WTC11 (cell line): ENCODE measurements around the gene LRRC47. TPM values are rescaled to one million over a fixed set of nuclear protein-coding genes. Genes with fewer than 3 reads are reported as not detected.
"Not testable (repeated sequence)": the region's sequence is repeated elsewhere in the genome, so short reads cannot be mapped to it uniquely, and the experiment has no call there.

Experiments used
- ATAC-seq: fragments of 200-7000 bp; cut with Tn5 transposase; 2 replicates; pipeline ENCODE4 v1.10.0; 2021; ENCODE audit warnings: mild to moderate bottlenecking, moderate library complexity
- CTCF ChIA-PET: fragments of 300-600 bp; sonication (Branson Sonifier 250); formaldehyde crosslinking; loops from one replicate; lab custom pipeline; 2021; ENCODE audit warnings: antibody characterized with exemption; lab: Charles Lee
- POLR2A ChIA-PET: fragments of 350-600 bp; sonication (Branson Sonifier 250); formaldehyde crosslinking; loops from one replicate; lab custom pipeline; 2021; ENCODE audit warnings: antibody characterized with exemption; lab: Charles Lee
- DNase-seq: peaks from one replicate; pipeline ENCODE4 v3.0.0; 2021; ENCODE audit warnings: low spot score
- H3K27ac Mint-ChIP-seq: 2 replicates; pipeline ENCODE4 v1.8.0; 2021; ENCODE audit warnings: mixed read lengths
- H3K27me3 Mint-ChIP-seq: 2 replicates; pipeline ENCODE4 v1.8.0; 2021; ENCODE audit warnings: low read depth, mild to moderate bottlenecking, moderate library complexity, mixed read lengths
- H3K36me3 Mint-ChIP-seq: 2 replicates; pipeline ENCODE4 v1.8.0; 2021; ENCODE audit warnings: mixed read lengths
- H3K4me1 Mint-ChIP-seq: 2 replicates; pipeline ENCODE4 v1.8.0; 2022; ENCODE audit warnings: mixed read lengths
- H3K4me3 Mint-ChIP-seq: 2 replicates; pipeline ENCODE4 v1.8.0; 2021; ENCODE audit warnings: mild to moderate bottlenecking, moderate library complexity, mixed read lengths
- H3K9me3 Mint-ChIP-seq: 2 replicates; pipeline ENCODE4 v1.8.0; 2021; ENCODE audit warnings: mixed read lengths
- AR ChIP-seq: fragments of 250-450 bp; sonication (Bioruptor Pico); IDR thresholded peaks from 2 replicates; pipeline ENCODE4 v1.9.0; 2021; ENCODE audit warnings: mild to moderate bottlenecking
- ATF1 ChIP-seq: sonication (generic); formaldehyde crosslinking; IDR thresholded peaks from 2 replicates; pipeline ENCODE4 v1.8.1; 2023; ENCODE audit warnings: mild to moderate bottlenecking, moderate library complexity, missing genetic modification reagents
- CBFB ChIP-seq: sonication (generic); formaldehyde crosslinking; IDR thresholded peaks from 2 replicates; pipeline ENCODE4 v1.8.1; 2022; ENCODE audit warnings: mild to moderate bottlenecking, low read depth, missing genetic modification reagents
- CTCF ChIP-seq: fragments of 200-600 bp; IDR thresholded peaks from 2 replicates; pipeline ENCODE4 v1.8.0; 2022; ENCODE audit warnings: antibody characterized with exemption
- ETV6 ChIP-seq: sonication (generic); formaldehyde crosslinking; IDR thresholded peaks from 2 replicates; pipeline ENCODE4 v1.8.1; 2022; ENCODE audit warnings: mild to moderate bottlenecking, missing genetic modification reagents
- MAX ChIP-seq: sonication (generic); formaldehyde crosslinking; IDR thresholded peaks from 2 replicates; pipeline ENCODE4 v1.8.0; 2022; ENCODE audit warnings: mild to moderate bottlenecking, missing genetic modification reagents
- SOX15 ChIP-seq: fragments of 250-450 bp; sonication (Bioruptor Pico); IDR thresholded peaks from 2 replicates; pipeline ENCODE4 v1.9.0; 2021; ENCODE audit warnings: mild to moderate bottlenecking
- USF1 ChIP-seq: sonication (generic); formaldehyde crosslinking; IDR thresholded peaks from 2 replicates; pipeline ENCODE4 v1.8.0; 2022; ENCODE audit warnings: mild to moderate bottlenecking, missing genetic modification reagents
- USF2 ChIP-seq: sonication (generic); formaldehyde crosslinking; IDR thresholded peaks from 2 replicates; pipeline ENCODE4 v1.8.1; 2023; ENCODE audit warnings: mild to moderate bottlenecking, missing genetic modification reagents, moderate library complexity
- ZBTB21 ChIP-seq: sonication (generic); formaldehyde crosslinking; IDR thresholded peaks from 2 replicates; pipeline ENCODE4 v1.8.1; 2023; ENCODE audit warnings: mild to moderate bottlenecking, missing genetic modification reagents, borderline replicate concordance
- ZMAT4 ChIP-seq: fragments of 250-450 bp; sonication (Bioruptor Pico); IDR thresholded peaks from 2 replicates; pipeline ENCODE4 v1.9.0; 2021; ENCODE audit warnings: mild to moderate bottlenecking
- total RNA-seq: library from RNA; stranded (reverse); gene quantifications from 3 replicates; pipeline ENCODE4 v1.2.3, GENCODE V29; 2021
- TF ChIP-seq, protein P1 (sequence below): sonication (generic); formaldehyde crosslinking; IDR thresholded peaks from 2 replicates; pipeline ENCODE4 v1.8.1; 2022; ENCODE audit warnings: missing genetic modification reagents, borderline replicate concordance

The LRRC47 gene
- total RNA-seq, 1 experiment from 2014 or later = 92.4 TPM

- Mint-ChIP-seq H3K36me3 (peaks cover 13% of the 10 kb centered on the region; the same call in 1 of the 2 replicates), H3K27me3 (peaks cover 28% of the 10 kb centered on the region), H3K9me3 (peaks cover 44% of the 10 kb centered on the region)
- H3K4me1 Mint-ChIP-seq, POLR2A ChIA-PET, H3K27ac Mint-ChIP-seq, ATAC-seq, H3K4me3 Mint-ChIP-seq, DNase-seq: not testable (repeated sequence)
- CTCF ChIA-PET = interaction anchor here (0.9 to 1.2 kb wide), 4 partner anchors 11 to 186 kb away, joined by 3 to 5 read pairs (median 3); no protein-coding TSS in a partner anchor
These were observed 8.3 kb upstream of the LRRC47 start for GRCh38 chr1:3804627-3804944.

DNA sequence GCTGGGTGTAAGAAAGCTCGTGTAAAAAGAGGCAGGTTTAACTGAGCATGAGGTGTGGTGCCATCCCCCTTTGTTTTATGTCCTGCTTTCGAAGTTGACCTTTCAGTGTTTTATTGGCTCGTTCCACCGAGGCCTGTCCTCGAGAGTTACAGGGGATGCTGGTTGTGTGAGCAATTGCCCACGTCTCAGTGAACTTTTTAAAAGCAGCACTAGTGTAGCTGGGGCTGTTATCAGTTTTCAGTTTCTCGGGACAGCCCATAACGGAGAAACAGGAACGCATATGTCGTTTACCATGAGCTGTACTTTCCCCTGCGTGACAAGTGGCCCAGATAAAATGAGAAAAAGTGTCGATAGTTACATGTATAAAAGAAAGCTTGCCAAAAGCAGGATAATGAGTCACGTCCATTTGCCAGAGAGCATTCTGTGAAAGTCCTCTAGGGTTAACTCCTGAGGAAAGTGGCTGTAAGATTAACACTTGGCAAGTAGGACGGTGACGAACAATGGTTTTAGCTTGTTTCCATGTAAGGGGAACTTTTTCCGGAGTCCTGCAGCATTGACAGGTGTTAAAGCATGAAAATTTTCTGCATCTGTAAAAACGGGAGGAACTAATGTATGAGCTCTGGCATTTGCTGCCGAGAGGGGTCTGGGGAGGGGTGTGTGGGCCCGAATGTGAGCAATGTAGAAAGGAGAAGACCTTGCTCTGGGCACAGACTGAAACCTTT, 7.8 kb upstream of the LRRC47 start:
- POLR2A ChIA-PET = no interaction called here
- CTCF ChIA-PET = interaction anchor here (0.9 to 1.2 kb wide), 4 partner anchors 11 to 185 kb away, joined by 3 to 5 read pairs (median 3); no protein-coding TSS in a partner anchor
- no peak for DNase-seq

DNA sequence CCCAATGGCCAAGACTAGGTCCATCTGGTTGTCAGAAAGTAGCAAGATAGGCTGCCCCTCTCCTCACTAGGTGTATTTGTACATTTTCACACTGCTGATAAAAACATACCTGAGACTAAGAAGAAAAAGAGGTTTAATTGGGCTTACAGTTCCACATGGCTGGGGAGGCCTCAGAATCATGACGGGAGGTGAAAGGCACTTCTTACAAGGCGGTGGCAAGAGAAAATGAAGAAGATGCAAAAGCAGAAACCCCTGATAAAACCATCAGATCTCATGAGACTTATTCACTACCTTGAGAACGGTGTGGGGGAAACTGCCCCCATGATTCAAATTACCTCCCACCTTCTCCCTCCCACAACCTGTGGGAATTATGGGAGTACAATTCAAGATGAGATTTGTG, 4.5 kb upstream of the LRRC47 start:
- DNase-seq, H3K27ac Mint-ChIP-seq, POLR2A ChIA-PET, H3K4me3 Mint-ChIP-seq, H3K36me3 Mint-ChIP-seq, ATAC-seq, H3K4me1 Mint-ChIP-seq: not testable (repeated sequence)
- H3K9me3 Mint-ChIP-seq = peaks cover 27% of the 10 kb centered on the region
- CTCF ChIA-PET = interaction anchor here (1.9 kb wide), 1 partner anchor 10 kb away, joined by 9 read pairs; no protein-coding TSS in a partner anchor
- peaks cover 25% of the 10 kb centered on the region for H3K27me3 Mint-ChIP-seq

More for the DNA sequence above, 7.8 kb upstream of the LRRC47 start:
- no peak overlapping the region for H3K27ac Mint-ChIP-seq
- H3K9me3 Mint-ChIP-seq = peaks cover 44% of the 10 kb centered on the region
- no peaks in the 10 kb centered on the region for H3K4me1 Mint-ChIP-seq
- no peak for TF ChIP-seq USF1 (CRISPR knock-in tag)
- no peak for TF ChIP-seq ZMAT4 (CRISPR knock-in tag)
- TF ChIP-seq, protein P1, sequence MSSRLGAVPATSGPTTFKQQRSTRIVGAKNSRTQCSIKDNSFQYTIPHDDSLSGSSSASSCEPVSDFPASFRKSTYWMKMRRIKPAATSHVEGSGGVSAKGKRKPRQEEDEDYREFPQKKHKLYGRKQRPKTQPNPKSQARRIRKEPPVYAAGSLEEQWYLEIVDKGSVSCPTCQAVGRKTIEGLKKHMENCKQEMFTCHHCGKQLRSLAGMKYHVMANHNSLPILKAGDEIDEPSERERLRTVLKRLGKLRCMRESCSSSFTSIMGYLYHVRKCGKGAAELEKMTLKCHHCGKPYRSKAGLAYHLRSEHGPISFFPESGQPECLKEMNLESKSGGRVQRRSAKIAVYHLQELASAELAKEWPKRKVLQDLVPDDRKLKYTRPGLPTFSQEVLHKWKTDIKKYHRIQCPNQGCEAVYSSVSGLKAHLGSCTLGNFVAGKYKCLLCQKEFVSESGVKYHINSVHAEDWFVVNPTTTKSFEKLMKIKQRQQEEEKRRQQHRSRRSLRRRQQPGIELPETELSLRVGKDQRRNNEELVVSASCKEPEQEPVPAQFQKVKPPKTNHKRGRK (CRISPR knock-in tag) = no peak
- TF ChIP-seq USF2 (CRISPR knock-in tag) = no peak
- TF ChIP-seq ZBTB21 (CRISPR knock-in tag) = no peak
- no peak for TF ChIP-seq ATF1 (CRISPR knock-in tag)
- no peak for TF ChIP-seq MAX (CRISPR knock-in tag)
- TF ChIP-seq CTCF = no peak
- no peak for TF ChIP-seq AR (CRISPR knock-in tag)
- no peak for TF ChIP-seq ETV6 (CRISPR knock-in tag)
- no peak for TF ChIP-seq SOX15
- TF ChIP-seq CBFB (CRISPR knock-in tag) = no peak
- peaks cover 13% of the 10 kb centered on the region; the same call in 1 of the 2 replicates for H3K36me3 Mint-ChIP-seq
- H3K4me3 Mint-ChIP-seq = no peak overlapping the region
- peaks cover 28% of the 10 kb centered on the region for H3K27me3 Mint-ChIP-seq
- ATAC-seq = no peak
